Suppressor macrophage treated with lipopolysaccharide for 1 hour (primary cell): ENCODE measurements around the gene ZYX.

Source experiments
- DNase-seq, 3 donors: peaks; one replicate each; pipeline ENCODE4 v3.0.0-alpha.2; 2020 to 2022

The ZYX gene, protein sequence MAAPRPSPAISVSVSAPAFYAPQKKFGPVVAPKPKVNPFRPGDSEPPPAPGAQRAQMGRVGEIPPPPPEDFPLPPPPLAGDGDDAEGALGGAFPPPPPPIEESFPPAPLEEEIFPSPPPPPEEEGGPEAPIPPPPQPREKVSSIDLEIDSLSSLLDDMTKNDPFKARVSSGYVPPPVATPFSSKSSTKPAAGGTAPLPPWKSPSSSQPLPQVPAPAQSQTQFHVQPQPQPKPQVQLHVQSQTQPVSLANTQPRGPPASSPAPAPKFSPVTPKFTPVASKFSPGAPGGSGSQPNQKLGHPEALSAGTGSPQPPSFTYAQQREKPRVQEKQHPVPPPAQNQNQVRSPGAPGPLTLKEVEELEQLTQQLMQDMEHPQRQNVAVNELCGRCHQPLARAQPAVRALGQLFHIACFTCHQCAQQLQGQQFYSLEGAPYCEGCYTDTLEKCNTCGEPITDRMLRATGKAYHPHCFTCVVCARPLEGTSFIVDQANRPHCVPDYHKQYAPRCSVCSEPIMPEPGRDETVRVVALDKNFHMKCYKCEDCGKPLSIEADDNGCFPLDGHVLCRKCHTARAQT

DNA sequence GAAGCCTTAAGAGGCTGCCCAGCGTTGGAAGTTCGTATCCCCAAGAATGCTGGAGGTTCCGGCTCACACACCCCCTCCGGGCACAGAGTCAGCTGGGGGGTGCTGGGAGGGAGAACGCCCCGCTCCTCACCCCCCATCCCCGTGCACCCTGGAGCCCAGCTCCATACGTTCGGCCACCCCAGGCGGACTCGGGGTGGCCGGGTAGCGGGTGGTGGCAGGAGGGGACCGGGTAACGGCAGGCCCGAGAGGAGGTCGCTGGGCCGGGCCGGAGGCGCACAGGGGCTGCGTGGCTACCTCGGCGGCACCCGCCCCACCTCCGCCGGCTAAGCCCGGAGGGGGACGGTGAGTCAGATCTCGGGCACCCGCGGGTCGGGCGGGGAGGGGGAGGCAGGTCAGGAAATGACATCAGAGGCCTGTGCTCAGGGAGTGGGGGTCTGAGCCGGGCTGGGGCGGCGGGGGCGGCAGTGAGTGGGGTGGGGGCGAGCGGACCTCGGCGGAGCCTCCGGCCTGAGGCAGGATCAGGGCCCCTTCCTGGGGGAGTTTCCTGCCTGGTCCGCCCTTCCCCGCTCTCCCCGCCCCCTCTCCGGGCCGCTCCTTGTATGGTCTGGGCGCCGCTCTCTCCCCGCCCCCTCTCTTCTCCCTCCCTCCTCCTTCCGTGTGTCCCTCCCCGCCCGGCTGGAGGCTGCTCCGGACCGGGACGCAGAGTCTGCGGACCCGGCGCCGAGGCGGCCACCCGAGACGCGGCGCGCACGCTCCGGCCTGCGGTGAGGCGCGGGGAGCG is at the start of gene ZYX:
ZYX (plus strand) TSS at position 700 of the 781 bp plus-strand sequence. CDS start 227 bp downstream, outside the sequence.
- peak; percentile 96 to 98 (median 97) for DNase-seq

DNA sequence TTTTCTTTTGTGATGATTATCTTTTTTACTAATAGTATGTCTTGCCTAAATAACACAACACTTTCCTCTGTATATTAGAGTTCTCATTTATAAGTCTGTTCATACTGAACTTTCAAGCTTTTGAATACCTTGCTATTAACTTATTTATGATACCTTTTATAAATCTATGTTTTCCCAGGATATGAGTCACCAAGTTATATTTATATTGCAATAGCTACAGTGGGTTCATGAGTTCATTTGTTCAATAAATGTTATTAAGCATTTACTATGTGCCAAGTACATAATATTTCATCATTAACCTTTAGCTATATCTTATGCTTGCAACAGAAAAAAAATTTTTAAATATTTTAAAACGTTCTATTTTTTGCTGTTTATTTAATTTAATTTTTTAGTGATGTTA is 46.9 kb upstream of the ZYX start:
- DNase-seq: no peak

DNA sequence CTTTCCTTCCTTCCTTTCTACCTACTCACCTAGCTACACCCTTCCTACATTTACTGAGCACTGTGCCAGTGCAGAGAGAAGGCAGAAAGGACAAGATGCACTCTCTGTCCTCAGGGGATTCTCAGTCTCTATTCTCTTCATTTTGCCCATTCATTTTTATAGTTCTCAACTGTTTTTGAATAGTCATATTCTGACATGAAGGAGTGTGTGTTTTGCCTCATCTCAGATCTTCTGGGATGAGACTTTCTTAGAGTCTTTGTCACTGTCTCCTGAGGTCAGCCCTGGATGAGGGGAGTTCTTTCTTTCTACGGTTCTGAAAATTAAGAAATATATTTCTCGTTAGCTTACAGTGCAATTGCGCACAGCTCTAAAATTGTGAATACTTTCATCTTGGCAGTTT is 43.9 kb upstream of the ZYX start:
- no peak for DNase-seq

DNA sequence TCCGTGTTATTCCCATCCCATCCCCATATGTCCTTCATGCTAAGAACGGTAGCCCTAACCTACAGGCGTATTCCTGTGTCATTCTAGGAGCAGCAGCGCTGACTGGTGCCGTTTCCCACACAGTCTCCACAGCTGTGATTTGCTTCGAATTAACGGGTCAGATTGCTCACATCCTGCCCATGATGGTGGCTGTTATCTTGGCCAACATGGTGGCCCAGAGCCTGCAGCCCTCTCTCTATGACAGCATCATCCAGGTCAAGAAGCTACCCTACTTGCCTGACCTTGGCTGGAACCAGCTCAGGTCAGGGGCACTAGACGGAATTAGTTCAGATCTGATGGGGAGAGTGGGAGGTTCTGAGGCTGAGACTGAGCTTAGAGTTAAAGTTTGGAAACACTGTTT is 39.3 kb upstream of the ZYX start:
- DNase-seq: no peak

DNA sequence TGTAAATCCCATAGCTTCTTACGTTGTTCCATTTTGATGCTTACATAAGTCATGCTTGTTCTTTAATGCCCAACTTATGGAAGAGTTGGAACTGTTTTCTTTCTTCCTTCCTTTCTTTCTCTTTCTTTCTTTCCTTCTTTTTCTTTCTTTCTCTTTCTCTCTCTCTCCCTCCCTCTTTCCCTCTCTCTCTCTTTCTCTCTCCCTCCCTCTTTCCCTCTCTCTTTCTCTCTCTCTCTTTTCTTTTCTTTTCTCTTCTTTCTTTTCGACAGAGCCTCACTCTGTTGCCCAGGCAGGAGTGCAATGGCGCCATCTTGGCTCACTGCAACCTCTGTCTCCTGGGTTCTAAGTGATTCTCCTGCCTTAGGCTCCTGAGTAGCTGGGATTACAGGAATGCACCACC is 37.5 kb upstream of the ZYX start:
- no peak for DNase-seq

DNA sequence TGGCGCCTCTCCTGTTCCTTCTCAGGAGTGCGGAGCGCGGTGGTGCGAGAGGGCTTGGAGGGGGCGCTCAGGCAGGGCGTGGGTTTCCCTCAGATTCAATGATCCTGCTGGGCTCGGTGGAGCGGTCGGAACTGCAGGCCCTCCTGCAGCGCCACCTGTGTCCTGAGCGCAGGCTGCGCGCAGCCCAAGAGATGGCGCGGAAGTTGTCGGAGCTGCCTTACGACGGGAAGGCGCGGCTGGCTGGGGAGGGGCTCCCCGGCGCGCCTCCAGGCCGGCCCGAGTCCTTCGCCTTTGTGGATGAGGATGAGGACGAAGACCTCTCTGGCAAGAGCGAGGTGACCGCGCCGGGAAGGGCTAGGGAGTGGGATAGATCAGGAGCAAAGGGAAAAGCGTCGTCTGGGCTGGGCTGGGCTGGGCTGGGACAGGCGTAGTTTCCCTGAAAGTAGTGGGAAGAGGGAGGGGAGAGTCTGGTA is 35.7 kb upstream of the ZYX start:
- DNase-seq: peak; percentile 43 to 73 (median 59)

DNA sequence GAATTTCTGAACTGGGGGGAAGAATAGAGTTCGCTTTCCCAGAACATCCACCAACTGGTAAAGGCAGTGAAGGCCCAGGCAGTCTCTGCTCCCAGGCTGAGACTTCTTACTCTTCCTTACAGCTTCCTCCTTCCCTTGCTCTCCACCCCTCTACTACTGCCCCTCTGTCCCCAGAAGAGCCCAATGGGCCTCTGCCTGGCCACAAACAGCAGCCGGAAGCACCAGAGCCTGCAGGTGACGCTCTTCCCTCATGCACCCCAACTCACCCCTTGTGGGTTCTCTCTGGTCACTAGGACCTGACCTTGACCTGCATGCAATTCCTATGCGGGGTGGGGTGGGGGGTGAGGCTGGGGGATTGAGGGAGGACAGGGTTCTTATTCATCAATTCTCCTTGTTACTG is 35.1 kb upstream of the ZYX start:
- DNase-seq: no peak

DNA sequence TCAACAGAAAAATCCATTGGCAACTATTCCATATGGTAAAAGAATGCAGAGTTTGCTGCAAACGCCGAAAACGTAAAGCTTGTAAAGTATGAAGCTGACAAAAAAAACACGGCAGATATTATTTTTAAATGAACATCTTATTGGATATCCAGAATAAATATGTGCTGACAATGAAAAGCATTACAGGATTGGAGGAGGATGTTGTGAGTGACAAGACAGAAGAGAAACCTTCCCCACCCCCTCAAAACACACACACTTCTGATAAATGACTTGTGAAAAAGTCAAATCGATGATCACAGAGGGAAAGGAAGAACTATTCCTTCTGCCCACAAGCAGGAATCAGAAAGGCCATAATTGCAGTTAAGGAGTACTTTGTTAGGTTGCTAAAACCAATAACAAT is 33.2 kb upstream of the ZYX start:
- DNase-seq: peak in 1 of 3 donors; percentile 32

DNA sequence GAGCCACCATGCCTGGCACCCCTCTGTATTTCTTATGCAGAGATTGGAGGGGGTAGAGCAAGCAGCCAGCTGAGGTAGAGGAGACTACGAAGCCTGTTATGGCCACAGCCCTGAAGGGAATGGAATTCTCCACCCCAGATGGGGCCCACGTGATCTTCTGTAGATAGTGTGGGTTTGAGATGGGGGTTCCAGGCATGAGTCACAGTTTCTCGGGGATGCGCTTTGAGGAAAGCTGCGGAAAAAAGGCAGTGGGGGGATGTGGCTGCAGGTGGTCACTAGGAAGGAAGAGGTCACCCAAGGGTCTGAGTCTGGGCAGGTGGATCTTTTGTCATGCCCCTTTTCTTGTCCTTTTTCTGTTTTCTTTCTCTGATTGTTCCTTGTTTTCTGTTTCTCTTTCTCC is 30.1 kb upstream of the ZYX start:
- no peak for DNase-seq

DNA sequence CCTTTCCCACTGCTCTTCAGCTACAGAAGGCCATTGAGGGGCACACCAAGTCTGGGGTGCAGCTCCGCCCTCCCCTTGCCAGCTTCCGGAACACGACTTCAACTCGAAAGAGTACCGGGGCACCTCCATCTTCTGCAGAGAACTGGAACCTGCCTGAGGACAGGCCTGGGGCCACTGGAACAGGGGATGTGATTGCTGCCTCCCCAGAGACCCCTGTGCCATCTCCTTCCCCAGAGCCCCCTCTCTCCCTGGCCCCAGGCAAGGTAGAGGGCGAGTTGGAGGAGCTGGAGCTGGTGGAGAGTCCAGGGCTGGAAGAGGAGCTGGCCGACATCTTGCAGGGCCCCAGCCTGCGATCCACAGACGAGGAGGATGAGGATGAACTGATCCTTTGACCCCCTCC is 29.6 kb upstream of the ZYX start:
- DNase-seq: no peak

DNA sequence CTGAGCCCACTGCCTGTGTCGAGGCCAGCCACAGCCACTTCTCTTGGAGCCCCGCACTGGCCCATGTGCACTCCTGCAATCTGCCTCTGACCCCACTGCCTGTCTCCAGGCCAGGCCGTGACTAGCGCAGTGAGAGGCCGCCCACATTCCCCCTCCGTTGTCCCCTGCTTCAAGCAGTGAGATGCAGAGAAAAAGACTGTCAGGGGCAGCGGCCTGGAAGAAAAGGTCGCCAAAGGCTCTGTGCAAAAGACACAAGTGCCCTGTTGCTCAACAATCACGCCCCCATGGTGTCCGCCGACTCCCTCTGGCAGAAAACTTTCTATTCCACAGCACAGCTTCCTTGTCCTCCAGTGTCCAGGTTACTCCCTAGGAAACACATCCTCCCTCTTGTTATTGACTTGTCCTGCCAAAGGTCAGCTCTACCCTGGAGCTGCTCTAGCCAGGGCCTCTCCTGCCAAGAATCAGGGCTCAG is 28.6 kb upstream of the ZYX start:
- DNase-seq: peak in 2 of 3 donors; percentile 34 to 37

DNA sequence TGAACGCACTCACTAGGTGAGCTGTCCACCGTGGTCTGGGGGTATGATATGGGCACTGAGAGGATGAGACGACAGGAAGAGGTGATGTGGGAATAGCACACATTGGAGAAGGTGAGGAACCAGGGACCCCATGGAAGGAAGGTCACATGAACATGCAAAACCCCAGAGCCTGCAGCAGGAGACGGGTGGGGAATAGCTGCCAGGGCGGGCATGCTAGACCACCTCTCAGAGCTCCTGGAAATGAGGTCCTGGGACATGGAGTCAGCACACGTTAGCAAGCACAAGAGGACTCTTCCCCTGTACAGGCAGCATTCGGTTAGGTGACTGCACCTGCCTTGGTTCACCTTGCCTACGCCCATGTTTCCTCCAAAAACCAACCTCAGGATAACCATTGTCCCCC is 26.8 kb upstream of the ZYX start:
- no peak for DNase-seq

DNA sequence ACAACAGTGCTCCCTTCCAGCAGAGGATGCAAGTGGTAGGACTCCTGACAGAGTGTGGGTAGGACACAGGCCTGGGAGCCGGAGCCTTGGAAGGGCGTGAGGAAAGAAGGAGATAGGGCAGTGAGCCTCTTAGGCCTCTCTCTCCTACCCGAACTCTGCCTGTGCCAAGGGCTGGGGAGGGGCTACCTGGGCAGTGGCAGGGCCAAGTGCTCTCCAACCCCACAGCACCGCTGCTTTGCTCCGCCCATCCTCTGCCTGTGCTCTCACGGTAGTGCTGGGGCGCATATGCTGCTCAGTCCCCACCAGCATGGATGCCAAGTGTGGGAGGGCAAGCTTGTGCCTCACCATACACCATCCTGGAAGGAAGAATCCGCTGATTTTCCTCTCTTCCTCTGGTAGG is 26.2 kb upstream of the ZYX start:
- DNase-seq: no peak

DNA sequence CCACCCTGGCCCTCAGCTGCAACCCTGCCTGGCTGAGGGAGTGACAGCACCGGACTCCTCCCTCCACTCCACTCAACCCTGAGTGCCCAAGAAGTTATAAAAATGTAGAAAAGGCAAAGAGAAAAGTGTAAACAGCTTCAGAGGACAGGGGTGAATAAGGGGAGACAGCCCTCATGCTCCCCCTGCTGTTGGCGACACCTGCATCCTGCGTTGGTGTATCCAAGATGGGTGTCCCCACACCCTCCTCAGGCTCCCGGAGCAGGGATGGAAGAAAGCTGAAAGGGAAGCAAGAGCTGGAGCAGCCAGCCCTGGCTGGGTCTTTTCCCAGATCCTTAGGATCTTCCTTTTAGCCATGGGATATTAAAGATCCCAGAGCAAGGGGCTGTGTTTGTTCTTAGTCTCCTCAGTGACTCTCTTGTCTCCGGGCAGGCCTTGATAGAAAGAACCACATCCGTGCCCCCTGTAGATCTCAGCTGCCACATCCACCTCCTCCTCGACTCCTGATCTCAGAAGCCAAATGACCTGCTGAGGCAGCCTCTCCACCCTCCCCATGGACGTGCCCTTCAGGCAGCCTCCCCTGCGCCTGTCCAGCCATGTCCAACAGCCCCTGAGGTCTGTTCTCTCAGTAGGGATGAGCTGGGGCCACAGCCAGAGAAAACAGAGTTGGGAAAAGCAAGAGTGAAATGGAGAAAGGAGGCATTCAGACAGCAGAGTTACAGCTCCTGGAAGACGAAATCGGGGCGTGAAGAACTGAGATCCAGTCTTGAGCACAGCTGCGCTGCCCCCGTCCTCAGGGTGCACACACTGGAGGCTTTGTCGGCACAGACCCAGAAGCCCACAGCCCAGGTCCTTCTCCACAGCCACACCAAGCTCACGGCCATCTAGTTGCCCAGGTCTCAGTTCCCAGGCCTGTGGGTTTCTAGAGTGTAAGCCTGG is 25.4 kb upstream of the ZYX start:
- no peak for DNase-seq

DNA sequence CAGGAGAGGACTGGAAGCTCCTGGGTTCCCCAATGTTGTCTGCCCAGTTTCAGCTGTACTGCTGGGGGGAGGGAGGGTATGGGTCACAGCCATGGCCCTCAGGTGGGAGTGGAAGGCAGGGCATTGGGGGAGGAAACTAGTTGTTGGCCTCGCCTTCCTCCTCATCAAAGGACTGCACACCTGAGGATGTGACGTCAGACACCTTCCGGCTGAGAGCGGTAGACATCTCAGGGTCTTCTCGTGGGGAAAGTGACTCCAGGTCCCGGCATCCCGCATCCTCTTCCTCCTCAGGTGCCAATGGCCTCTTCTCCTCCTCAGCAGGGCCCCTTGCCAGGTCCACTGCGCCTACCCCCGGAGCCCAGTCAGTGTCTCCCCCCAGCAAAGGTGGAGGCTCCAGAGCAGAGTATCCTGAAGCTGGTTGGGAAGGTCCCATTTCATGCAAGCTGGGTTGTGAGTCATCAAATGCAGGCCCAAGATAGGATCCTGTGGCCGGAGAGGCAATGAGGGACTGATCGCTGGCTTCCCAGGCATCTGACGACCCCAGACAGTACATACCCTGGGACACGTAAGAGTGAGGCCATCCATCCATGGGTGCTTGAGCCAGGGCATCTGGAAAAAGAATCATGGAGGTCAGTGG is 24.6 kb upstream of the ZYX start:
- no peak for DNase-seq

DNA sequence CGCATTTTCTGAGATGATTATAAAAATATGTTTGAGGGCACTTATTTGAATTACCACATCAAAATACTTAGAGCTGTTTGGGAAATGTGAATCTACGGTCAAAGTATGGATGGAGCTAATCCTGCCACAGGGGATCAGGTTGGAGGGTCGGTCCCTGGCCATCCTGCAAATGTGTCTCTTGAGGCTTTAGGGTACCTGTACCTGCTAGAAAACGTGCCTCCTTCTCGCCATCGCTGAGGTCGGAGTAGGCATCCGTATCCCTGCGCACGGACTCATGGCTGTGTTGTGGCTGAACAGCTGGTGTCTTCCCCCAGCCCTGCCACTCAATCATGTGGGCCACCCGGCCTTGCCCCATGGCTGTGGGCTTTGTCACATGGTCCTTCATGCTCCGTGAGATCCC is 22.5 kb upstream of the ZYX start:
- DNase-seq: no peak

DNA sequence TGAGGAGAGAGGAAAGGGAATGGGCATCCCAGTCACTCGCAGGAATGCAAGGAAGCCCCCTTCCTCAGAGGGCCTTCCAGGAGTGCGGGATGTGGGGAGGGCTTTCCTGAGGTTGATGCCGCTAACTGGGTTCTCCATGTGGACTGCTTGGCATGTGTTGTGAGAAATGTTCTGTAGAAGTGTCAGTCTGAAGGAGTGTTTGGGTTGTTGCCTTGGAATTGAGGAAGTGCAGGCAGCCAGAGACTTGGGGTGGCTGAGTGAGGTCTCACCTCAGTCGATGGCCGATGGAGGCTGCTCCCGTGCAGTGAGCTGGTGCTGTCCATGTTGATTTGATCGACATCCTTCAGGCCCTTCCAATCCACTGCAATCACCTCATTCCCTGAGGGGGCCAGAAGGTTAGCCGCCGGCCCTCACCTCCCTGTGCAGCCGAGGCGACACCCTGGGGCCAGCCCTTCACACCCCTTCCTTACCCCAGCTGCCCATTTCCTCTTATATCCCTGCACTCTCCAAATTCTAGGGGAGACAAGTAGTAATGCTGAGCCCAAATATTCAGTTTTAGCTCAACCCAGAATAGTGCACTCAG is 21.3 kb upstream of the ZYX start:
- DNase-seq: peak in 1 of 3 donors; percentile 20

DNA sequence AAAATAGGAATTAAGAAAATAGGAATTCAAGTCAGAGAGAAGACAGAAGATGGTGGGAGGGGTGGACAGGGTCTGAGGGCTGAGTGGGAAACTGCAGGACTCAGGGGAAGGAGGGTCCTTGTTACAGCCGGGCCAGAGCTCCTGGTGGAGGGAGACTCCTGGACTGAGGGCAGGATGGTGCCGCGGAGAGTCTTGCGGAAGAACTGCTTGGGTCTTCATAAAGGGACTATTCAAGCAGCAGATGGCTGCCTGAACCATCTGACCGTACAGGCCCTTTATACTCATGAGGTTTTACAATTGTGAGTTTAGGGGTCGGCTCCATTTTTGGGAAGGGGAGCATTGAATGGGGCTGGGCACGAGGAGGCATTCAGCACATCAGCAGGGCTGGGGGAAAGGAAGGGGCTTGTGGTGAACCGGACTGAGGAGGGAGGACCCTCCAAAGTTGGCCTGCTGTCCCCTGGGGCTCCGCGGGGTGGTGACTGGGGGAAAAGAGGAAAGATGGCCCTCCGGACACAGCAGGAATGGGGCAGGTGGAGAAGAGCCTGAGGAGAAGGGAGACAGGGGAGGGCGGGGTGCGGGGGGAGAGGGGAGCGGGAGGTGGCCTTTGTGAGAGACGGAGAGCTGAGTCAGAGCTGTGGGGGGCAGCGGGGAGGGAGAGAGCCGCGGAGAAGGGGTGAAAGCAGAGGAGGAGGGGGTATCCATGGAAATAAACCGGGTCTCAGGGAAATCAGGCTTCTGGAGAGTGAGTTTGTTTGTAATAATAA is 20.2 kb upstream of the ZYX start:
- DNase-seq: no peak

DNA sequence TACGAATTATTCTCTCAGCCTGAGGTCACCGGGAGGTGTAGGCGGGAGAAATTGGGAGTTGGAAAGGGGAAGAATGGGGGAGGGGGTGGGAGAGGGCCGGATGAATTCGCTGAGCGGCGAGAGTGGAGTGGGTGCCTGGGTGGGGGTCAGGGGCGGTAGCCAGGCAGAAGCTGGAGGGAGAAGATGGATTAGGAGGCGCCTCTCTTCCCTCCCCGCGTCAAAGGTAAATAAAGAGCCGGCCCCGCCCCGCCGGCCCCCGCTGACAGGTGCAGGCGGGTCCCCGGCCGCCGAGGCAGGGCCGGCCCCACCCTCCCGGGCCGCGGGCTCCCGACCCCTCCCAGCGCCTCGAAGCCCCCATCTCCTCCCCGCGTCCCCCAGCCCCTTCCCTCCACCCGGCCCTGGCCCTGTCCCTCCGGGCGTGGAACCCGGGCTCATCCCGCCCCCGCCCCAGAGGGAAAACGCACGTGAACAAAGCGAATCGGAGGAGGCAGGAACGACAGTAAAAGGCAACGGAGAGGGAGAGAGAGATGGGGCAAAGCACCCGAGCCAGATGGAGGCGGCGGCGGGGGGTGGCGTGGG is 19.5 kb upstream of the ZYX start:
- DNase-seq: peak in 1 of 3 donors; percentile 53
